ENCODE measurements around the gene FBXO7.

FBXO7 gene

GRCh38 chr22:32486656-32487390 lies 12.2 kb downstream of the FBXO7 start:
- DNase-seq = peak in 17 of 42 donors; percentile 21 to 73 (median 35)
- intact Hi-C loops (cut with DNase I) = no loop called here

DNA sequence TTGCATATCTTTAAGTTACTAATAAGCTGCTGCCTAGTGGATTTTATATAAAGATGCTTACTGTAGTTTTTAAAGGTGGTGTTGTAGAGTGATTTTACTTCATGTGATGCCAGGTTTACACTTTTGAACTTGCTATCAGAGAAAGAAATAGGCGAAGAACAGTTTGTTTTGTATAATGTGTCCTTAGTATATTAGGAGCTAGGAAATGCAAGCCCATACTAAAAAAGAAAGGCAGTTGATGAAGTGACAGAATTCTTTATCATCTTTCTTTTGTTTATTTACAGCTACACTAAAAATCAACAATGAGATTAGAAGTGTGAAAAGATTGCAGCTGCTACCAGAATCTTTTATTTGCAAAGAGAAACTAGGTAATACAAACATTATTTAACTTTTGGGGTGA lies 12.8 kb downstream of the FBXO7 start:
- intact Hi-C loops (cut with DNase I) = no loop called here
- DNase-seq = no peak

DNA sequence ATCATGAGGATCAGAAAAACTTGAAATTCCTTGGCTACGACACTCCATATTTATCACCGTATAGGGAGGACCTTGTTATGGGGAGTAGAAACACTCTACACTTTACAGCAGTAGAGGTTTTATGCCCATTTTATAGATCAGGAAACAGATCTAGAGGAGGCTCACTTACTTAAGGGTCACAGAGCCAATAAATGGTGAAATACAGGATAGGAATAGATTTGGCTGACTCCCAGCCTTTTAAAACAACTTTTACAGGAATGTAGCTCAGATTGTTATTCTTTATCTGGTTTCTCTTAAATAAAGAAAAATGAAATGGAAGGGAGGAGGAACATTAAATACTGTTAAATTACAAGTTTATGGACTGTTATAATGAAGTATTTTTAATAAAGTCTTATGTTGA lies 14.8 kb downstream of the FBXO7 start:
- no peak for DNase-seq
- intact Hi-C loops (cut with DNase I) = no loop called here

- intact Hi-C loops (cut with DNase I) = no loop called here
- no peak for DNase-seq
Measured at GRCh38 chr22:32490279-32490678, 15.7 kb downstream of the FBXO7 start.

DNA sequence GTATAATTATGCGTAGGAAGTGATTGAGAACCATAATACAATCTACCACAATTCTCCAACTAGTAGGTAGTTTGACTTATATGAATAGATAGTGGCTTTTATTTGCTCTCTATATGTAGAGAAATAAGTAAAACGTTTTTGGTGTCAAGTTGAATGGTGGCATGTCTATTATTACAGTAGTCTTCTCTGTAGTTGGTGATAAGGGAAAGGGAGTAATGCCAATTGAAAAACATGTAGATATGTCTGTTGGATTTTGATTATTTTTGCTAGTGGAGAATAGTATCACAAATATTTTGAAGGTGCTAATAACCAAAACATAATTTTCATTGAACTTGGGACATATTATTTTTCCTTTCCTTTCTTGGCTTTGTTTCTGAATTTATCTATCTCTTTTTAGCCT lies 17.5 kb downstream of the FBXO7 start:
- intact Hi-C loops (cut with DNase I) = no loop called here
- DNase-seq = no peak

DNA sequence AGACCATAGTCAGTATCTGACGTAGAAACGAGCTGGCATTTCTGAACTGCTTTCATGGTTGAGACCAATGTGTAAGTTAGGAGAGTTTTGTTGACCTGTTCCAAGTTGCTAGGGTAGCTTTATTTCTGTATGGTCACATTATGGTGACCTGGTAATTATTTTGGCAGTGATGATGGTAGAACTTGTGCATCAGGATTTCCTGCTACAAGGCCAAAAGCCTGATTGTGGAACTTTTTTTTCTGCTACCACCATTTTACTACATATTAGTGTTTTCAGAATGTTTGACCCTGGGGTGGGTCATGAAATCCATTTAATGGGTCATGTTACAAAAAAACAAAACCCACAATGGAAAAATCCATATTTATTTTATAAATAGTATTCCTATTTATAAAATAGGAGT lies 18.9 kb downstream of the FBXO7 start:
- intact Hi-C loops (cut with DNase I) = no loop called here
- no peak for DNase-seq

DNA sequence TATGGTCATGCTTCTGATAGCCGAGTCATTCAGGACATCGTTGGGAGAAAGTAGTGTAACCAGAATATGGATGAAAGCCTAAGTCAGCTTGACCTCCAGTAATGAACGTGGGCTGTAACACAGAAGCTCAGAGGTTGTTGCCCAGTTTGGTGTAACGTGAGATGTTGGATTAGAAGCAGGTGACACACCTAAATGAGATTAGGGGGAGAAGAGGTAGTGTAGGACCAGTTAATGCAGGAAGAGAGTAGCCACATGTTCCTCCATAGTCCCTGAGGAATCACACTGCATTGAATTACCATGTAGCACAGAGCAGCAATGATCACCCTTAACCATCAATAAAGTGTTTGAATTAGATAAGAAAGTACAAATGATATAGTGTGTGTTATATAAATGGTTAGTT lies 20.4 kb downstream of the FBXO7 start:
- intact Hi-C loops (cut with DNase I) = no loop called here
- DNase-seq = no peak

GRCh38 chr22:32499666-32500065 lies 25.1 kb downstream of the FBXO7 start:
- intact Hi-C loops (cut with DNase I) = no loop called here
- DNase-seq = no peak

DNA sequence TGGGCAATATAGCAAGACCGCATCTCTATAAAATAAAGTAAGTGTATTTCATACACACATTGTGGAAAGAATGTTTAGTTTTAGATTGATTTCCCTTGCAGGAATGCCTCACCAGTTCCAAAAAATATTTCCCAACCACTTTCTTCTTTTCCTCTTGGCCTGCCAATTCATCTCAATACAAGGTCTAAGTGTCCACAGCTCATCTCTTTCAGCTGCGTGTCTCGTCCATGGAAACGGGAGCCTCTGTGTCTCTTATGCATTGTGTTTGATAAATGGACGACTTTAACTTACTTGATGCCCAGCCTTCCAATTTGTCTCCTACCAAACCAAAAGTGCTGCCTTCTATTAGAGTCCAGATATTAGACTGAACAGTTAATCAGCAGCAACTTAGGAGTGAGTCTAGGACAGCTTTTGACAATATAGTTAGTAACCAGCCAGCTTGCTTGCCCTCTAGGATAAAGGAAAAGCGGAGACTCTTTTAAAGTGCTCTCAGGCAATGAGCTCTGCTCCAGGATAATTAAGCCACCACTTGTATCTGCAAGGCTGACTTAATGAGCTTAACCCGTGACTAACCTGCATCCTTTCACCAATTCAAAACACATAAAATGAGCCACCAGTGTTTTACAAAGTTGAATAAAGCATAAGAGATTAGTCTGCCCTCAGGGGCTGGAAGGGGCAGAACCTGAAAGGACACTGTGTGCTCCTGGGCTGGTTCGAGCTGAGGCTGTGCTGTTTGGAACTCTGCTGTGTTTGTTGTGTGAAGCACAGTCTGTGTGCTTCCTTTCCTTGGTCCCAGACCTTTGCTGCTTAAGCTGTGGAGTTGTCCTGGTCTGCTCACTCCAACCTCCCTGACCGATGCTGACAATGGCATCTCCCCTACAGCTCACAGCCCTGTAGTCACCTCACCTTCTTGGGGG lies 27.5 kb downstream of the FBXO7 start:
- intact Hi-C loops (cut with DNase I) = no loop called here
- DNase-seq = no peak

- intact Hi-C loops (cut with DNase I) = no loop called here
- DNase-seq = peak in 8 of 42 donors; percentile 18 to 69 (median 50)
Measured at GRCh38 chr22:32509045-32509444, 34.4 kb downstream of the FBXO7 start.

GRCh38 chr22:32511274-32511673 lies 36.7 kb downstream of the FBXO7 start:
- no peak for DNase-seq
- intact Hi-C loops (cut with DNase I) = no loop called here

- intact Hi-C loops (cut with DNase I) = no loop called here
- DNase-seq = no peak
Measured at GRCh38 chr22:32511776-32512175, 37.2 kb downstream of the FBXO7 start.

DNA sequence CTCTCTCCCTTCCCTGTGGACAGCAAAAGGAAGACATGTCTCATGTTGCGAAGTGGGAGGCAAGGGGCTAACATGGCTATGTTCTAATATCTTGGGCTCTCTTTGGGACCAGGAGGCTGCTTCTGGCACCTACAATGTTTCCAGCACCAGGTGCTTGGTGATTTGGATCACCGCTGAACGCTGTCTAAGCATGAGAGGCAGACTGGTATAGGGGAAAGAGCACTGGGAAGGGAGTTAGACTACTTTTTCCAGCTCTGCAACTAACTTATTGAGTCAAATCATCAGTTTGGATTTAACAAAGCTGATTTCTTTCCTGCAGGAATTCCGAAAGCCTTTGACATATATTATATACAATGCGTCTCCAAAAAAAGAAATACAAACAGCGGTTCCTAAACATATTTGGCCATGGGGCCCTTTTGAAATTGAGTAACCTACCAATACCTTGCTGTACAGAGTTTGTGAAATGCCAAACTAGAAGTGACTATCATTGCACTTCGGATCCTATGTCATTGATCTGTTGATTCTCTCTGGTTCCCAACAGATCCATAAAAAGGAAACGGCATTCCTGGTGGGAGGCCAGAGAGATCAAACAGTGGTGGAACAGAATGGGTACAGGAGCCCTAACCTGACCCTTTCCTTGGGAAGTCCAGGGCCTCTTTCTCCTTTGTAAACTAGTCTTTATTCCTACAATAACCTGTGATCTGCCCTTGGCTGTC lies 37.8 kb downstream of the FBXO7 start:
- intact Hi-C loops (cut with DNase I) = no loop called here
- DNase-seq = no peak

DNA sequence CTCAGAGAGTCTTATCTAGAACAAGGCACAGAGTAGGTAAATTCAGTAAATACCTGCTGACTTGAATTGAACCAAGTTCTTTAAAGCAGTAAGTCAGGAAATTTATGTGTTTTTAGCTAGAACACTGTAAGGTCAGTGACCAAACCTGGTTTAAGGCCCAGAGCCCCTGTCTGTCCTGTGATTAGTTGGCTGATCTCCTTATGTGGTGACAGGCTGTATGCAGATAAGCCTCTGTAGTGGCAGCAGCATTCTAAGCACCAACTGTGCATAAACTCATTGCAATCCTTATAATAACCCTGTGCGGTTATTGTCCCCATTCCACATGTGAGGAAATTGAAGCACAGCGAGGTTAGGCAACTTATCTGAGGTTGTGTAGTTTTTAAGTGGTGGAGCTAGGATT lies 40.5 kb downstream of the FBXO7 start:
- DNase-seq = no peak
- intact Hi-C loops (cut with DNase I) = no loop called here

DNA sequence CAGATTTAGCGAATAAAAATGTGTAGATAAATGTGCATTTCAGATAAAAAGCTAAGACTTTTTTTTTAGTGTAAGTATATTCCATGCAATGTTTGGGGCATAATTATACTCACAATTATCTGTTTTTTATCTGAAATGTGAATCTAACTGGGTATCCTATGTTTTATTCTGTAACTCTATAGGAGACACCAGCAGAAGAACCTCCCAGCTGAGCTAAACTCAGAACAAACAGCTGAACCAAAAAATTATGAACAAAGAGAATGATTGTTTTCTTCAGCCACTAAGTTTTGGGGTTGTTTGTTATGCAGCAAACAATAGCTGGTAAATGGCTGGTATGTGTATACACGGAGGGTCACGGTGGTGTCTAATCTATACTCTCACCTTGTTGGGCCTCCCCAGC lies 42.9 kb downstream of the FBXO7 start:
- intact Hi-C loops (cut with DNase I) = no loop called here
- no peak for DNase-seq

GRCh38 chr22:32517921-32518320 lies 43.3 kb downstream of the FBXO7 start:
- intact Hi-C loops (cut with DNase I) = no loop called here
- DNase-seq = no peak

- intact Hi-C loops (cut with DNase I) = no loop called here
- DNase-seq = no peak
Measured at GRCh38 chr22:32518381-32518780, 43.8 kb downstream of the FBXO7 start.

GRCh38 chr22:32518848-32519247 lies 44.2 kb downstream of the FBXO7 start:
- intact Hi-C loops (cut with DNase I) = no loop called here
- DNase-seq = no peak

DNA sequence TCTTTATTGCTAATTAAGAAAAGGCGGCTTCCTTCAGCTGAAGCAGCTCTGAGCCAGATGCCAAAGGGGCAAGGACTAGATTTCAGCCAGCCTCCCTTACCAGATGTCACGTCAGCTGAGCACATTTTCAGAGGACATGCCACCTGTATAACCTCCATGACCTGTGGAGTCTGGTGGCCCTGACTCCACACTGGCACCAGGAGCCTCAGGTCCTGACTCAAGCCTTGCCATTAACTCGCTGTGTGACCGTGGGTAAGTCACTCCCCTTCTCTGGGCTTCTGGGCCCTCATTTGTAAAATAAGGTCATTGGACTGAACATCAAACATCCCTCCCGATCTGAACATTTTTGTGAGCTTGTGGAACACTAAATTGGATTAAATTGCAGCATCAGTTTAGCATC lies 46.0 kb downstream of the FBXO7 start:
- intact Hi-C loops (cut with DNase I) = loop anchor here (10.0 kb wide), 1 partner anchor 464 kb away; no protein-coding TSS in a partner anchor
- no peak for DNase-seq

GRCh38 chr22:32522237-32522636 lies 47.6 kb downstream of the FBXO7 start:
- intact Hi-C loops (cut with DNase I) = loop anchor here (10.0 kb wide), 1 partner anchor 463 kb away; no protein-coding TSS in a partner anchor
- DNase-seq = no peak
